Loucy (cell line): ENCODE data around the gene SLC38A10.

Source experiments
- H2AFZ ChIP-seq: fragments of 200-600 bp; sonication (generic); 2 replicates; pipeline ENCODE4 v1.6.0; 2016; ENCODE audit warnings: antibody characterized with exemption, mild to moderate bottlenecking, low read length, moderate library complexity
- H3F3A ChIP-seq: fragments of 200-600 bp; 2 replicates; pipeline ENCODE4 v1.6.0; 2016; ENCODE audit warnings: antibody characterized with exemption, low read depth, mild to moderate bottlenecking
- H3K27me3 ChIP-seq: fragments of 200-600 bp; sonication (generic); 2 replicates; pipeline ENCODE4 v1.6.1; 2014; ENCODE audit warnings: low read length, mild to moderate bottlenecking; ENCODE audit not compliant: insufficient read depth, poor library complexity, severe bottlenecking
- H3K36me3 ChIP-seq: fragments of 200-600 bp; sonication (generic); 2 replicates; pipeline ENCODE4 v1.6.1; 2016; ENCODE audit warnings: low read length; ENCODE audit not compliant: insufficient read depth
- H3K4me1 ChIP-seq: fragments of 200-600 bp; sonication (generic); 2 replicates; pipeline ENCODE4 v1.5.1; 2014; ENCODE audit warnings: low read length, mild to moderate bottlenecking; ENCODE audit not compliant: insufficient read depth, poor library complexity, severe bottlenecking
- H3K4me2 ChIP-seq: fragments of 200-600 bp; sonication (generic); 2 replicates; pipeline ENCODE4 v1.6.0; 2014; ENCODE audit warnings: antibody characterized with exemption, low read length, low read depth, mild to moderate bottlenecking; ENCODE audit not compliant: poor library complexity, severe bottlenecking
- H3K4me3 ChIP-seq: fragments of 200-600 bp; sonication (generic); 2 replicates; pipeline ENCODE4 v1.5.1; 2014; ENCODE audit warnings: low read length, mild to moderate bottlenecking, mixed read lengths; ENCODE audit not compliant: poor library complexity, severe bottlenecking
- H3K79me2 ChIP-seq: fragments of 200-600 bp; sonication (generic); 2 replicates; pipeline ENCODE4 v1.6.1; 2014; ENCODE audit warnings: low read length; ENCODE audit not compliant: insufficient read depth
- H3K9ac ChIP-seq: fragments of 200-600 bp; sonication (generic); 2 replicates; pipeline ENCODE4 v1.6.0; 2014; ENCODE audit warnings: mild to moderate bottlenecking, low read depth, low read length, moderate library complexity; ENCODE audit not compliant: poor library complexity, severe bottlenecking
- H3K9me2 ChIP-seq: fragments of 200-600 bp; sonication (generic); replicated peaks from 2 replicates; pipeline ENCODE4 v1.6.1; 2016; ENCODE audit warnings: low read depth, low read length, mixed read lengths
- H3K9me3 ChIP-seq: fragments of 200-600 bp; sonication (generic); 2 replicates; pipeline ENCODE4 v1.6.1; 2014; ENCODE audit warnings: mild to moderate bottlenecking, antibody characterized with exemption, low read length, low read depth; ENCODE audit not compliant: insufficient read depth
- H4K20me1 ChIP-seq: fragments of 200-600 bp; sonication (generic); 2 replicates; pipeline ENCODE4 v1.6.0; 2014; ENCODE audit warnings: antibody characterized with exemption, low read length, mild to moderate bottlenecking; ENCODE audit not compliant: insufficient read depth, poor library complexity, severe bottlenecking
- EZH2phosphoT487 ChIP-seq: fragments of 200-600 bp; IDR thresholded peaks from 2 replicates; pipeline ENCODE4 v1.6.1; 2018; ENCODE audit warnings: antibody characterized with exemption, mild to moderate bottlenecking, moderate library complexity, borderline replicate concordance
- TF ChIP-seq, protein P1 (sequence below): fragments of 200-600 bp; sonication (generic); conservative IDR thresholded peaks from 2 replicates; pipeline ENCODE4 v1.5.1; 2014; ENCODE audit warnings: mild to moderate bottlenecking, antibody characterized with exemption, low read length

SLC38A10 gene

DNA sequence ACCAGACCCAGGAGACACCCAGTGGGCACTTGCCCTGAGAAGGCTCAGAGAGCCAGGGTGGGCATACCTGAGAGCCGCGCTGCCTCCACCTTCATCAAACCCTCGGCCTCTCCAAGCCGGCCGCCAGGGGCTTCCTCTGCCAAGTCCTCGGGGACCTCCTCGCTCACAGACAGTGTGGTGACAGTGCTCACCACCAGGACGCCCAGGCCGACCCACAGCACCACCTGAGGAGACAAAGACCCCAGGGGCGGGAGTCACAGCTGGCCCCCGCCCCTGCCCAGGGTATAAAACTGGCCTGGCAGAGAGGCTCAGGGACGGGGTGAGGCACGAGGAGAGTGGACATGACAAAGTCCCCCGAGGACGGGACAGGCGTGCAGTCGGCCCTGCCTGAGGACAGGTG lies 34.9 kb downstream of the SLC38A10 start:
- Histone ChIP-seq H3K79me2 (no peaks in the 10 kb centered on the region), H3K4me2 (no peak overlapping the region), H3K9me3 (no peaks in the 10 kb centered on the region), H3K9ac (no peak overlapping the region), H2AFZ (no peak overlapping the region), H3K27me3 (no peaks in the 10 kb centered on the region), H4K20me1 (no peaks in the 10 kb centered on the region), H3K9me2 (no peaks in the 10 kb centered on the region), H3K4me3 (no peak overlapping the region), H3F3A (no peaks in the 10 kb centered on the region), H3K36me3 (peaks cover 42% of the 10 kb centered on the region; the same call in 1 of the 2 replicates), H3K4me1 (no peaks in the 10 kb centered on the region)
- TF ChIP-seq, protein P1, sequence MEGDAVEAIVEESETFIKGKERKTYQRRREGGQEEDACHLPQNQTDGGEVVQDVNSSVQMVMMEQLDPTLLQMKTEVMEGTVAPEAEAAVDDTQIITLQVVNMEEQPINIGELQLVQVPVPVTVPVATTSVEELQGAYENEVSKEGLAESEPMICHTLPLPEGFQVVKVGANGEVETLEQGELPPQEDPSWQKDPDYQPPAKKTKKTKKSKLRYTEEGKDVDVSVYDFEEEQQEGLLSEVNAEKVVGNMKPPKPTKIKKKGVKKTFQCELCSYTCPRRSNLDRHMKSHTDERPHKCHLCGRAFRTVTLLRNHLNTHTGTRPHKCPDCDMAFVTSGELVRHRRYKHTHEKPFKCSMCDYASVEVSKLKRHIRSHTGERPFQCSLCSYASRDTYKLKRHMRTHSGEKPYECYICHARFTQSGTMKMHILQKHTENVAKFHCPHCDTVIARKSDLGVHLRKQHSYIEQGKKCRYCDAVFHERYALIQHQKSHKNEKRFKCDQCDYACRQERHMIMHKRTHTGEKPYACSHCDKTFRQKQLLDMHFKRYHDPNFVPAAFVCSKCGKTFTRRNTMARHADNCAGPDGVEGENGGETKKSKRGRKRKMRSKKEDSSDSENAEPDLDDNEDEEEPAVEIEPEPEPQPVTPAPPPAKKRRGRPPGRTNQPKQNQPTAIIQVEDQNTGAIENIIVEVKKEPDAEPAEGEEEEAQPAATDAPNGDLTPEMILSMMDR: no peak

DNA sequence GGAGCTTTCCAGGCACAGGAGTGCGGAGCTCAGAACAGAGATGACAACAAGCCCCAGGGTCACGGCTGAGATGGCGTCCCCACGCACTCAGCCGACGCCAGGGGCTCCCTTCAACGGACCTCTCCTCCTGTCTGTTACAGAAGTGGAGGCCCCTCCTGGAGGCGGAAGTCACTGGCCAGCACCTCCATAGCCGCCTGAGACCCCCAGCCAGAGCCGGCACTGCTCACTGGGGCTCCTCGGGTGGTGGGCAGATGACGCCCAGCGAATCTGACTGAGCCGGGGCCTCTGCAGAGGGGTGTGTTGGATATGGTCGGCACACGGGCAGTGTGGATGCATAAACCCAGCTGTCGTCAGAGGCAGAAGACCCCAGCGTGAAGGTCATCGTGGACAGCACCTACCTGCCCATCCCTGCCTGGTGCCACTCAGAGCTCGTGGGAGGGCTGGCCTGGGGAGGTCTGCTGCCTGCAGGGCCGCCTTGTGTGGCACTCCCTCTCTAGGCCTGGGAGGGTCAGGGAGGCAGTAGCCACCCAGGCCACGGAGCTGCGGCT lies 36.0 kb downstream of the SLC38A10 start:
- Histone ChIP-seq H3K9me2 (no peaks in the 10 kb centered on the region), H3K9ac (no peak overlapping the region), H3K9me3 (no peaks in the 10 kb centered on the region), H3K4me1 (no peaks in the 10 kb centered on the region), H3K36me3 (peaks cover 36% of the 10 kb centered on the region; the same call in 1 of the 2 replicates), H3K27me3 (no peaks in the 10 kb centered on the region), H3K4me3 (no peak overlapping the region), H3K79me2 (no peaks in the 10 kb centered on the region), H2AFZ (no peak overlapping the region), H3F3A (no peaks in the 10 kb centered on the region), H4K20me1 (no peaks in the 10 kb centered on the region), H3K4me2 (no peak overlapping the region)
- no peak for TF ChIP-seq EZH2phosphoT487
- TF ChIP-seq, protein P1: no peak

DNA sequence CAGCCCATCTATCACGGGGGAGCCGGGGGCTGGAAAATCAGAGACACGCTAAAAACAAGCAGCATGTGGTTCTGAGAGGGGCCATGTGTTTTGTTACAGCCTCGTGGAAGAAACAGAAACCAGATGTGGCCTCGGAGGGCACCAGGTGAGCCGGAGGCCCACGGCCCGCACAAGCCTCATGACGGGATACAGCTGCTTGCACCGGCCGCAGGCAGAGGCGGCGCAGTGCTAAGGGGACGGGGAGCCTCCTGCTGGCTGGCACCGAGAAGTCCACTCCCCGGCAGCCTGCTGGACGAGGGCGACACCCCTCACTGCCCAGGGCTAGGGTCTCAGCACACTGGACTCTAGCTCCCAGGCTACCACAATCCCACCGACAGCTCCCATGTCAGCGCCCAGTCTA lies 36.8 kb downstream of the SLC38A10 start:
- H3K4me3 ChIP-seq: no peak overlapping the region
- H3K36me3 ChIP-seq: peaks cover 28% of the 10 kb centered on the region; the same call in 1 of the 2 replicates

More for the DNA sequence above, 36.8 kb downstream of the SLC38A10 start:
- no peak overlapping the region for H2AFZ ChIP-seq
- no peaks in the 10 kb centered on the region for H3K27me3 ChIP-seq
- H4K20me1 ChIP-seq: no peaks in the 10 kb centered on the region
- H3K9me2 ChIP-seq: no peaks in the 10 kb centered on the region
- H3F3A ChIP-seq: no peaks in the 10 kb centered on the region
- H3K9ac ChIP-seq: no peak overlapping the region
- no peaks in the 10 kb centered on the region for H3K4me1 ChIP-seq
- H3K79me2 ChIP-seq: peaks cover 5% of the 10 kb centered on the region; the same call in 1 of the 2 replicates
- no peaks in the 10 kb centered on the region for H3K9me3 ChIP-seq
- no peak overlapping the region for H3K4me2 ChIP-seq
- TF ChIP-seq, protein P1: 0 out of 2 replicates have a peak, but pooled peaks have one; percentile 15
- TF ChIP-seq EZH2phosphoT487: no peak
